Measurements from ENCODE around the gene EFNB3.

- TF ChIP-seq SMC3 (IDR thresholded peaks at IDR 0.05; ENCODE audit: low read length) (no peak), YY1 (IDR thresholded peaks at IDR 0.05; ENCODE audit: insufficient read depth, insufficient replicate concordance, low read depth, low read length) (no peak), NR2C2 (CRISPR knock-in tag; IDR thresholded peaks at IDR 0.05; ENCODE audit: borderline replicate concordance) (no peak), NCOA5 (CRISPR knock-in tag; IDR thresholded peaks at IDR 0.05) (no peak), BRD4 (CRISPR knock-in tag; IDR thresholded peaks at IDR 0.05) (no peak), POGZ (CRISPR knock-in tag; IDR thresholded peaks at IDR 0.05) (no peak), NFATC3 (CRISPR knock-in tag; IDR thresholded peaks at IDR 0.05) (no peak), MYC (CRISPR knock-in tag; IDR thresholded peaks at IDR 0.05; ENCODE audit: borderline replicate concordance) (no peak)
- TF ChIP-seq, protein P1, sequence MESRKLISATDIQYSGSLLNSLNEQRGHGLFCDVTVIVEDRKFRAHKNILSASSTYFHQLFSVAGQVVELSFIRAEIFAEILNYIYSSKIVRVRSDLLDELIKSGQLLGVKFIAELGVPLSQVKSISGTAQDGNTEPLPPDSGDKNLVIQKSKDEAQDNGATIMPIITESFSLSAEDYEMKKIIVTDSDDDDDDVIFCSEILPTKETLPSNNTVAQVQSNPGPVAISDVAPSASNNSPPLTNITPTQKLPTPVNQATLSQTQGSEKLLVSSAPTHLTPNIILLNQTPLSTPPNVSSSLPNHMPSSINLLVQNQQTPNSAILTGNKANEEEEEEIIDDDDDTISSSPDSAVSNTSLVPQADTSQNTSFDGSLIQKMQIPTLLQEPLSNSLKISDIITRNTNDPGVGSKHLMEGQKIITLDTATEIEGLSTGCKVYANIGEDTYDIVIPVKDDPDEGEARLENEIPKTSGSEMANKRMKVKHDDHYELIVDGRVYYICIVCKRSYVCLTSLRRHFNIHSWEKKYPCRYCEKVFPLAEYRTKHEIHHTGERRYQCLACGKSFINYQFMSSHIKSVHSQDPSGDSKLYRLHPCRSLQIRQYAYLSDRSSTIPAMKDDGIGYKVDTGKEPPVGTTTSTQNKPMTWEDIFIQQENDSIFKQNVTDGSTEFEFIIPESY (CRISPR knock-in tag; IDR thresholded peaks at IDR 0.05) = no peak
- TF ChIP-seq, protein P2, sequence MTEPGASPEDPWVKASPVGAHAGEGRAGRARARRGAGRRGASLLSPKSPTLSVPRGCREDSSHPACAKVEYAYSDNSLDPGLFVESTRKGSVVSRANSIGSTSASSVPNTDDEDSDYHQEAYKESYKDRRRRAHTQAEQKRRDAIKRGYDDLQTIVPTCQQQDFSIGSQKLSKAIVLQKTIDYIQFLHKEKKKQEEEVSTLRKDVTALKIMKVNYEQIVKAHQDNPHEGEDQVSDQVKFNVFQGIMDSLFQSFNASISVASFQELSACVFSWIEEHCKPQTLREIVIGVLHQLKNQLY (CRISPR knock-in tag; IDR thresholded peaks at IDR 0.05) = no peak
Observed at GRCh38 chr17:7706631-7707354, 1.8 kb downstream of the EFNB3 start.

Data from HepG2 (cell line).